NCI-H146 (cell line): ENCODE results near the gene BAIAP2L1.

Experiments
- DNase-seq: peaks from one replicate; lab custom pipeline; 2025; lab: John Stamatoyannopoulos, UW

BAIAP2L1 gene

DNA sequence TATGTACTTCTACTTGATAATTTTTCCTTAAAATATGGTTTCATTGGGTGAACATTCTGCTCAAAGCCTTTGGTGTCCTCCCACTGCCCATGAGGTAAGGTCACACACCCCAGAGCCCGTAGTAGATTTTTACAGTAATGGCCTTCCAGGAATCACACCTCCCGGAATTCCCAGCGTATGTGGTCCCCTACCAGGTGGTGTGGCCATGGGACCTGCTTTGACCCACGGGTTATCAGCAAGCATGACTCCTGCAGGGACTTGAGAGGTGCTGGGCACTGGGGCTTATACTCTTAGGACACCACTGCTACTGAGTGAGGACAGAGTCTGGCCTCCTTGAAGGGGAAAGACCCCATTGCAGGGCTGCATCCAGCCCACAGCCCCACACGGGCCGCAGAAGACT, 42.2 kb downstream of the BAIAP2L1 start:
- DNase-seq = no peak

DNA sequence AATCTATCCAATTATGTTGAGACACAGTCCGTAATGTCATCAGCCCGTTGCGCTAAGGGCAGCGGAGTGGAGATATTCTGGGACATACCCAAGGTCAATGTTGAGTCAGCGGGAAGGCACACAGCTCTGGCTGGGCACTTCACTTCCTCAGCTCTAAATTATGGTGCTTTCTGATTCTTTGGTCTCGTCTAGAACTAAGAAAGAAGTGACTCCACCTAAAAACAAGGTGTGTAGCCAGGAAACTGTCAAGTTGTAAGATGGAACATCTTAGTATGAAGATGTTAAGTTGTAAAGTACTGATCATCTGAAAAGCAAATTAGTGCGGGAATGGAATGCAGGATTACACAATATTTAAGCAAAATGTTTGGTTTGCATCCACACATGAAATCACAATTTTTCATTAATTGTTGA, 43.1 kb downstream of the BAIAP2L1 start:
- DNase-seq = no peak

DNA sequence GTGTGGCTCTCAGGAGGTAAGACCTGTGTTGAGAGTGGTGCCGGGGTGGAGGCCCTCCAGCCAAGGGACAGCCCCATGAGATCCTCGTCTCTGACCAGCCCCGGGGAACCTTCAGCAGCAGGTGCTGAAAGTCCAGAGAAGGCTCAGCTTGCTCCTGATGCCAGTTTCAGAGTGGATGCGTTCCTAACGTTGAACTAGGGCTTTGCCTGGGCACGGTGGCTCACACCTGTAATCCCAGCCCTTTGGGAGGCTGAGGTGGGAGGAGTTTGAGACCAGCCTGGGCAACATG, 45.7 kb downstream of the BAIAP2L1 start:
- no peak for DNase-seq

DNA sequence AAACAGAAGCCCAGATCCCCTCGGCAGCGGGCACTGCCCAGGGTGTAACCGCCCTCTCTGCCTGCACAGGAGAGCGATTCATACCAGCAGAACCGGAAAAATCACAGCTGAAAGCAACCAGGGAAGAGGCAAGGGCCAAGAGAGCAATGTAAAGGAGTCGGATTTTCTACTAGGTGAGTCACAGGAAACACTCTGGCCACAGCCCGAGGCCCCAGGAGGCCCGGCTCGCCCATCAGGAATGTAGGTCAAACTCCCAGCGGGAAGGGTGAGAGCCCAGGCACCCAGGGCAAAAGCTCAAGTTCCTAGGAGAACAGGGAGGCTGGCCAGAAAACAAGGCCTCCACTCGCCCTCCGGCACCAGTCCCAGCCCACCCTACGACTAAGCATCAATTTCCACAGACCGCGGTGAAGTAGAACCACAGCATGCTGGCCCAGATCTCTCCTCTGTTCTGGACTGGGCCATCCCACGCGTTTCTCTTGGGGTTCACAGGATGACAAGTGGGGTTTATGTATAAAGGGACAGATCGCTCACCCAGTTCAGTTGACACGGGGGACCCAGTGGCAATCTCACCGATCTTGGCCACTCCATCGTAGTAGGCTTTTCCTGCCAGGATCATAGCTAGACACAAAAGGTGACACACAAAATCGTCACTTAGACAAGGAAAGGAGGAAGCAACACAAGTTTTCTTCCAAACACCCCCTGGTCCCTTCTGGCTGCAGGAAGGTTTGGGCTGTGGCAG, 46.2 kb downstream of the BAIAP2L1 start:
- no peak for DNase-seq

DNA sequence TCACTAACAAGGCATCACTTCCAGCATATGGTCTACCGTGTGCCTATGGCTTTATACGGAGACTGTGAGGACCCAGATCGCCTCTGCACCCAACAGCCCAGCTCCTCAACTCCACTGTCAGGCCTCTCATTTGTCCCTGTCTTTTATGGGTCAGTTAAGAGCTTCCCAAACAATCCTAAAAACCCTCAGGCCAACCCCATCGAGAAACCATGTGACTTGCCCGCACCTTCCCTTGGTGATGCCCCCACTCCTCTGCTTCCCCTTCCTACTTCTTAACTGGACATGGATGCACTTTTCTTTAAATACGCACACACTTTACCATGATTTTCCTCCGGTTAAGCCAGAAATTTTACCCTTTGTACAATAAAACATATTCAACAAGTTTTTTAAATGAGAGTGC, 46.8 kb downstream of the BAIAP2L1 start:
- DNase-seq = no peak

DNA sequence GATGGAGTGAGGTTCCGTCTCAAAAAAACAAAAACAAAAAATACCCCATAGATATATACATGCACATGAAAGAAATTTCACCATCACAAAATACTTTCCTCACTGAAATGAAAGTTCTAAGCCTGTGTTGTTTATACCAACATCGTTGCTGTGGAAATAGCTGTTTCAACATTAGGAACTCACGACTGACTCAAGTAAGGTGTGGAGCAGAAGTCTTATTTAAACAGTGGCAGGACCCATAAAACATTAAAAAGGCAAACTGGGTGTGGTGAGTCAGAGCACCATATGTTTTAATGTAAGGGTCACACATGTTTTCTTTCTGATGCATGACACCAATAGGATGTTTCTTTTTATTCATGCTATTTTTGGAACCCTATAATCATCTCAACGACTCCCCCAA, 48.3 kb downstream of the BAIAP2L1 start:
- DNase-seq = no peak

DNA sequence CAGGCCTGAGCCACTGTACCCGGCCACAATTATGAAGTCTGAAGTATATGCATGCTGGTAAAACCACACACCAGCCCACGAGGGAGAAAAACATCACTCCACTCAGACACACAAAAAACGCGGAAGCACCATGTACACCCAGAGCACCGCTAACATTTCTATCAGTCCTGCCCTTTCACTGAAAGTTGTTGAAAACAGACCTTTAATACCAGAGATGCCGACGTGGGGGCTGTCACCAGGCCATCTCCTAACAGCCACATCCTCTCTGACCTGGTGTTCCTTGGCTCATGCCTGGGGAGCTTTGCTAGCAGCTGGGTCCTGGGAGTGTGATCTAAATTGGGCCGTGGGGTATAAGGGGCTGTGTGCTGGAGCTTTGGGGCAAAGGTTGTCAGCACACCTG, 49.8 kb downstream of the BAIAP2L1 start:
- no peak for DNase-seq

DNA sequence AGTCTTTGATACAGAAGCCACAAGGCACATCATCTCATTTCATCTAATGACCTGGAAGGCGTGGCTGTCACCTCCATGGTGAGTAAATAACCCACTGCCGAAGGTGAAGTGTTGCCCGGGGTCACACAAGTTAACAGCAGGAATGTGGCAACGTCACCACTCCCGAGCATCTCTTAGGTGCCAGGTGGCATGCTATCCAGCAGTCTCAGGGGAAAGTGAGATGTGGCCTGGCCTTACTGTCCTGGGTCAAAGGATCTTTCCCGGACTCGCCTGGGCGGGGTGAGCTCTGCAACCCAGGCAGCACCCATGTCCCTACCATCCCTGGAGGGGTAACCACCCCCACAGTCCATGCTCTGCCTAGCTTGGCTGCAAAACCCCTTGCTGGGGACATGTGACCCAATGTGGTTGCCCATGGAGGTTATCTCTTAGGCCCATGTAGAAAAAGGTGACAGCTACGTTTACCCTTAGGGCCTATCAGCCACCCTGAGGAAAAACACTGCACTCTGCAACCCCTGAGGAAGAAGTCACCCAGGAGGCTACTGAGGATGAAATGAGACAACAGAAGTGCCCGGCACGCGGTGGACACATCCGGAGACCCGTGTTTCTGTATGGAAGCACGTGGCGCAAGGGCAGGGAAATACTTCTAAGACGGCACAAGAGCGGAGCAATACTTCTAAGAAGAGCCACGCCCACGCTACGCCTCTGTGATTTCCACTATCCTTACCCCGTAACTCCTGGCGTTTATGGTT, 52.0 kb downstream of the BAIAP2L1 start:
- peak; percentile 9 for DNase-seq

DNA sequence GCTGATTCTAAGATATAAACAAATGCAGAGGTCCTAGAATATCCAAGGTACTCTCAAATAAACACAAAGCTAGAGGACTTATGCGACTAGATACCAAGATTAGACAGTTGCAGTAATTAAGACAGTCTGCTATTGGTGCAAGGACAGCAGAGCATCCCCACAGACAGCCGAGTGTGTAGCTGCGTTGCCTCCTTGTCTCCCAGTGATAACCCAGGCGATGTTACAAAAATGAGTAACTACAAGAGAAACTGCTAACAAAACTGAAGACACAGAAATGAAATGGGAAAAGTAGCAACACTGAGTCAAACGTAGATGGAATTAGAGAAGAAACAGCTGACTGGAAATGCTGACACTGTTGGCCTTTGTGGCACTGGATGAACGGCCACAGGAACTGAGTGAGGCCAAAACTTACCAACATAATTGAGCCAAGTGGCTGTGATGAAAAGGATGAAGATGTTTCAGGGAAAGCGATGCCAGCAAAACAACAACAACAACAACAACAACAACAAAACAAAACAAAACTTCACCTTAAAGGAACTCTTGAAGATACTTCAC, 54.3 kb downstream of the BAIAP2L1 start:
- DNase-seq = no peak

DNA sequence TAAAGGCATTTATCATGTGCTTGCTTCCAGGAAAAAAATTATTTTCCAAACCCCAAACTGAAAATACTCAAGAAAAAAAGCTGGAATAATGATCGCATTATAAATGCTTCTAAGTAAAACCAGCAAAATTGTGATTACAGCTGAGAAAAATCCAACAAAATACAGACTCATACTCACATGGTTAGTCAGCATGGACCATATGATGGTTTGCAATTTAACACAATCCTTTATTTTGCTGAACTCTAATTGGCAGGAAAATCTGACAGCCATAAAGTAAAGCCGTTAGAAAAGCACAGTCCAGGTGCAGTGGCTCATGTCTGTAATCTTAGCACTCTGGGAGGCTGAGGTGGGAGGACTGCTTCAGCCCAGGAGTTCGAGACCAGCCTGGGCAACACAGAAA, 59.8 kb downstream of the BAIAP2L1 start:
- DNase-seq = no peak

DNA sequence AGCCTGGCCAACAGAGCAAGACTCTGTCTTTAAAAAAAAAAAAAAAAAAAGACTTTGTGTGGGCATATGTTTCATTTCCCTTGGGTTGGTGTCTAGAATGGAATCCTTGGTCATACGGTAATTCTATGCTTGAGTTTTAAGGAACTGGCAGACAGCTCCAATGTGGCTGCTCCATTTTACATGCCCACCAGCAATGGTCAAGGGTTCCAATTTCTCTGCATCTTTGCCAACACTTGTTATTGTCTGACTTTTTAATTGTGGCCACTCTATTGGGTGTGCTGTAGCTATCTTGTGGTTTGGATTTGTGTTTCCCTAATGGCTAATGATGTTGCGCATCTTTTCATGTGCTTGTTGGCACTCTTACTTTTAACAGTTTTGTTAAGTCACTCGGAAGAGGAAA, 61.8 kb downstream of the BAIAP2L1 start:
- no peak for DNase-seq

DNA sequence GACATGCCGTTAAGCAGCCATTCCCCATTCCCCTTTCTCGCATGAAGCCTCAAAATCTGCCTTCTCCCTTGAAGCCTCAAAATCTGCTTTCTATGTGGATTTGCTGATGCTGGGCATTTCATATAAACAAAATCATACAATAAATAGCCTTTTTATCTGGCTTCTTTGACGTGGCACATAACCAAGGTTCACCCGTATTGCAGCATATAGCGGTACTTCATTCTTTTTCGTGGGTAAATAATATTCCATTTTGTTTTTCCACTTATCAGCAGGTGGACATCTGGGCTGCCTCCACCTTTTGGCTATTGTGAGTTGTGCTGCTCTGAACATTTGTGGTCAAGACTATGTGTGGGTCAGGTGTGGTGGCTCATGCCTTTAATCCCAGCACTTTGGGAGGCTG, 62.4 kb downstream of the BAIAP2L1 start:
- no peak for DNase-seq

DNA sequence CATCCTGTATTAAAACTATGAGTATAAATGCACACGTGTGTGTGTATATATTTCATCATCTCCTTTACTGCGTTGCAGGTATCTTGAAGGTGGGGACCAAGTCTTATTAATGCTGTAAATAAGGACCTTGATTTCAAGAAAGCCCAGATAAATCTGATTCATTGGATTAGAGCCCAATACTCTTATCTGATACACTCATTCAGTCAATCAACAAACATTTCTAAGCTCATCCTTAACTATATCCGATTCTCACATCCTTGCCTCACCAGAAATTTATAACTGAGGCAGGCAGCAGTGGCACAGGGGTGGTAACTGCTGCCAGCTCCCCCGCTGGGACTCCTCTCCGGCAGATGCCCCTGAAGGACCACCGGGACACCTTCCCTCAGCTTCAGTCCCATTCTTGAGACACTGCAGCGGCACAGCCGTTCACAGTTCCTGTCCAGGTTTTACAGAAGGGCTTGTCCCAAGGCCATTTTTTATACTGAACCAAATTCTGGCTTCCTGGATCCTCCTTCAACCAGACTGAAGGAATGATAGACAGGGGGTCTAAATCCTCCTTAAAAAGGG, 65.4 kb downstream of the BAIAP2L1 start:
- no peak for DNase-seq

DNA sequence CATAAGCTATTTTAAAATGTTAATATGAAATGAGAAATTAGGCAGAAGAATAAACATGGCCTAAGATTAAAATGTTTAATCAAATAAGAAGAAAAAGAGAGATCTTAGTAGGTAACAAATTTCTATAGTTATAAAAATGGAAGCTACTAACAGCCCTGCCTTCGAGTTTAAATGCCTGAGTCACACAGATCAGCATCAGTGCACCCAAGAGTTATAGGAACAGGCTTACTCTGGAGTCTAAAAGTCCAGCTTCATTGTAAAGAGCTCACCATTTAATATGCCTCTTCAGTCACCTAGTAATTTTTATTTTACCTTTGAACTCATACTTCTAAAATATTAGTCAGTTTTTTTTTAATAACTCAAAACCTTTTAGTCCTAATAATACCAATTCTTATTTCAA, 66.8 kb downstream of the BAIAP2L1 start:
- no peak for DNase-seq

DNA sequence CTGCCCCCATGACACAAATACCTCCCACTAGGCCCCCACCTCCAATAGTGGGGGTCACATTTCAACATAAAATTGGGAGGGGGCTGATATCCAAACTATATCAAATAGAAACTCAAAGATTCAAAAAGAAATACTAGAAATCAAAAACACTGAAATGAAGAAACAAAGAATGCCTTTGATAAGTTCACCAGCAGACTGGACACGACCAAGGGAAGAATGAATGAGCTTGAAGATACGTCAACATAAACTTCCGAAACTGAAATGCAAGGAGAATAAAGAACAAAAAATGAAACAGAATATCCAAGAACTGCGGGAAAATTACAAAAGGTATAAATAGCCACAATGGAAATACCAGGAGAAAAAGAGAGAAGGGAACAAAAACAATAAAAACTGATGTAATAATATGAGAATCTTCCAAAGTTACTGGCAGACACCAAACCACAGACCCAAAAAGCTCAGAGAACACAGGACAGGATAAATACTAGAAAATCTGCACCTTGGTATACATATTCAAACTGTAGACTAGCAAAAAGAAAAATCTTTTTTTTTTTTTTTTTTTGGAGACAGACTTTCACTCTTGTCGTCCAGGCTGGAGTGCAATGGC, 69.9 kb downstream of the BAIAP2L1 start:
- no peak for DNase-seq

DNA sequence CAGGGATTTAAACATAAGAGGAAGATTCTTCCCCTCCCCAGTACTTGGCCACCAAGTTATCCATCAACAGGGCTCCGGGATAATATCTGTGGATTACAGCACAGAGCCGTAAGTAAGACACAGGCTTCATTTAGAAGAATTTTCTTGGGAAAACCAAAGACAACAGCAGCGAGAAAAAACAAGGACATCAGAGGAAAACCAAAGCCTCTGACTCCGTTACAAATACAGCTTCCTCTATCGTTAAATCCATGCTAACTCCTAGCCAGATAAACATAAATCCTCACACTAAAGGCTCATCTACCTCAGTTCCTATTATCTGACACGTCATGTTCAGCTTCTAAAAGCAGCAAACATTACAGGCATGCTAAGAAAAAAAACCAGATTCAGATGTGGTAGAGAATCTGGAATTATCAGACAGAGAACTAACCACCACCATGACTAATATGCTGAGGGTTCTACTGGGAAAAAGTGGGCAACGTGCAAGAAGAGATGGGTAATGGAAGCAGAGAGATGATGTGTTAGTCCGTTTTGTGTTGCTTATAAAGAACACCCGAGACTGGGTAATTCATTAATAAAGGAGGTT, 71.0 kb downstream of the BAIAP2L1 start:
- DNase-seq = no peak

DNA sequence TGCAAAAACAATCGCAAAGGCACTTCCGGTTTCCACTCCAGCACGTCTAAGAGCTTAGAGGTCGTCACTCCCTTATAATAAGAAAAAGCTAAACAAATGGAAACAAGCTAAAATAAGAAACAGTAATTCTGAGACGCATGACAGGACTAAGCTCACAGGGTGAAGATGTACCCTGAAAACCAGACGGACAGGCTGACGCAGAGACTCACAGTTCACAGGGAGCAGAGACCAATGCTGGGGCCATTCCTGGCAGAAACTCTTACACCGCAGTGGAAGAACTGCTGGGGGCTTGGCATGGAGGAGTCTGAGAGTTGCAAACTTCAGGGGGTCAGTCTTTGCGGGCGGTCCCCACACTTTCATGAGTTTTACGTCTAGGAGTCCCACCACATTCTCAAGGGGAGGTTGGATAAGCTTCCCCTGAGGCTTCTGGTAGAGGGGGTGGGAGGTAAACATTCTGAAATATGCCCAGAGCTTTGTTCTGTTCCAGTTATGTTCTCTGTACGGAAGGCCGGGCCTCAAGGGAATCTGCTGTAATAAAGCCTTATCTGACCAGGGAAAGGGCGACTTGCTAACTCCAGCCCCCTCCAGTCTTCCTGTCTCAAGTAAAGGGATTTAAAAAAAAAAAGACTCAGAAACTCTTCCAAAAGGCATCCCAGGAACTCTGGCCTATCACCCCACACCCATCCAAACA, 71.6 kb downstream of the BAIAP2L1 start:
- DNase-seq = no peak

DNA sequence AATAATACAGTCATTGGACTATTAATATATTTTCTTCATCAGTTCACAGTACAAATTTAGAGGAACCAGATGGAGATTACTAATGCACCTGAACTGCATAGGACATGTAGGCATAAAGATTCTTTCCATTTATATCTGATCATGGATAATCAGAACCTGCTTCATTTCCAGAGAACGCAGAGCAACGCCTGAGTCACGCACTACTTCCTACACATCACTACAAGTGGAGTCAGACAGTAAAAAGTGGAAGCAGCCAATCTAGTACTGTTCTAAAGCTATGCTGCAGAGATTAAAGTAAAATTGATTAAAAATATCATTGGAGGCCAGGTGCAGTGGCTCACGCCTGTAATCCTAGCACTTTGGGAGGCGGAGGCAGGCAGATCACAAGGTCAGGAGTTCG, 76.1 kb downstream of the BAIAP2L1 start:
- no peak for DNase-seq

DNA sequence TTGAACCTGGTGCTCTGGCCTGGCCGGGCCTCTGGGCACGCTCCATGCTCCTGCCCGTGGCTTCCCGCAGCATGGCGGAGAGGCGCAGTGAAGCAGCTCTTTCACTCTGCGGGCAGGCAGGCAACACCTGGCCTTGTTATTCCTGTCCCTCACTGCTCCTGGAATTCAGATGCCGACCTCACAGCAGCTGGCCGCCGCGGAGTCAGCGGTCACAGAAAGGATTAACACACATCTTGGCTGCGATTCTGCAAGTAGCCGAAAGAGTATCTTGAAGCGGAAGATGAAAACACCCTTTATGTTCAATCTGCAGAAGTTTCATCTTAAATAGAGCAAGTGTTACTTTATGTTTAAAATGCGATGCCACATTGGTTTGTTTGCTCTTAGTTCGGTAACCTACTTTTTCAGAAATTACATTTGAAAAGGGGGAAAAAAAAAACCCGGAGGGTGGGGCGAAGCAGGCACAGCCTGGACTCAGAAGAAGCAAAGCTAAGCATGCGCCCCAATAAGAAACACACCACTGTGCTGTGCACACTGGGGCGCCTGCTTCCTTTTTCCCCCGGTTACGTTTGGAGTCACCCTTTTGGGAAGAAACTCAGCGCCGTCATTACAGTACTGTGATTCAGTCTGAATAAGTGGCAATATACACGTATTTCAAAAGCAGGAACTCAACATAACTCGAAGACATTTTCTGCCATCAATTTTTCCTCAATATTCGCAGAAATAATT, 77.1 kb downstream of the BAIAP2L1 start:
- no peak for DNase-seq

DNA sequence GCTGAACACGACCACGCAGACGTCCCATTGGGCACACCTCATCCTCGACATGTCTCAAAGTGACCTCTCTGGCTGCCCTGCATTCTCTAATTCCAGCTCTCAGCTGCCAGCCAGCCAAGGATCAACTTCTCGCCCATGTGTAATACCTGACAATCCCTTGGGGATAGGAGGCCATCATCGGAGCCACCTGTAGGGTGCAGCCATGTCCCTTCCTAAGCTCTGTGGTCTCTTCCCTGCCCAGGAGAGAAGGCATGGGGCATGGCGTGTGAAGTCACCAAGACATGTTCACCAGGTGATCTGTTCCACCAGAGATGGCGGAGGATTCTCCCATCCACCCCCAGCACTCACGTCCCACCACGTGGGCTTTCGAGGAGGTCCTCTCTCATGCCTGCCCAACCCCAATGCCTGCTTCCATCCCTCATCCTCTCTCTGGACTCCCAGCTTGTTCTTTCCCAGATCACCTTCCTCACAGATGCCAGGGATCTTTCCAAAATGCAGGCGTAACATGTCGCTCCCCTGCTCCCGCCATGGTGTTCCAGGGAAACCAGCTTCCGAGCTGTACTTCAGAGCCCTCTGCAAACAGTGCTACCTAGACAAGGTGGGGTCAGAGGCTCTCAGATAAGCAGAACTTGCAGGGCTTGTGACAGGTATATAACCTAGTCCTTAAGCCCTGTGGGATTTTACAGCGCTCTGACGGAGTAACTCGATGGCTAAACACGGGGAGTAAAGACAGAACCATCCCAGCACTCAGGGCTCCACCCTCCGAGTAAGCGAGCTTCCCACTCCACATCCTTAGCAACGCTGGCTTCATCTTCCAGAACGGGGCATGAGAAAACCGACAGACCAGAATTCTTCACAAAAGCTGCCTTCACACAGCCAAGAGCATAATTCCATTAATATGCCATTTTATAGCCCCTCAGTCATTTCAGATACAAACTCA, 78.3 kb downstream of the BAIAP2L1 start:
- no peak for DNase-seq
